HG03457 (cell line): ENCODE results near the gene GSDMA.

Experiments used
- ATAC-seq: cut with Tn5 transposase; IDR thresholded peaks from one replicate; pipeline ENCODE4 v1.9.1; 2021; ENCODE audit warnings: moderate number of reproducible peaks; ENCODE audit not compliant: unreplicated experiment

The GSDMA gene

DNA sequence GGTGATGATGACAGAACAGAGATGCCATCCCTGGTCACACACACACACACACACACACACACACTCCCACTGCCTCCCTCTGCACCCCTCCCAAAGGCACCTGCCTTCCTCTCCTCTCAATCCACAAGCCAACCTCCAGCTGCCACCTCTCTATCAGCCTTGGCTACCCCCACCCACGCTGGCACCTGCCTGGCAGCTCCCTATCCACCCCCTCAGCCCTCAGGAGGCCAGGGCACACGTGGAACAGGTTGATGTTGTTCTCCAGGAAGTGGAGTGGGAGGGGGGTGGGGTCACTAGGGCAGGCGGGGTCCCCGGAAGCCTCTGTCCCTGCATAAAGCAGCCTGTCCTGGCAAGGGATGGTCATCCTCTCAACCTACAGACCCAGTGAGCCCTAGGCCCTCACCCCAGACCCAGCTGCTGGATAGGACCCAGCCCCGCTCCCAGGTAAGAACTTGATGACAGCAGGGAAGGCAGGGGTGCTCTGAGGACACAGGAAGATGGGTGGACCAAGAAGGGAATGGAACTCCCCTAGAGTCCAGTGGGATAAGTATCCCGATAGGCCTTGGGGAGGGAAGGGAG, at the start of gene GSDMA:
TSS of gene GSDMA (plus strand) at position 363 of the 579 bp plus-strand sequence. CDS start 2,684 bp downstream, outside the sequence.
- ATAC-seq: no peak

GRCh38 chr17:39913989-39914388, 48.8 kb upstream of the GSDMA start:
- no peak for ATAC-seq

GRCh38 chr17:39915559-39915958, 47.2 kb upstream of the GSDMA start:
- no peak for ATAC-seq

GRCh38 chr17:39916918-39917317, 45.9 kb upstream of the GSDMA start:
- no peak for ATAC-seq

- no peak for ATAC-seq
Measured at GRCh38 chr17:39919087-39919683, 43.6 kb upstream of the GSDMA start.

- no peak for ATAC-seq
Measured at GRCh38 chr17:39920218-39921210, 42.3 kb upstream of the GSDMA start.

DNA sequence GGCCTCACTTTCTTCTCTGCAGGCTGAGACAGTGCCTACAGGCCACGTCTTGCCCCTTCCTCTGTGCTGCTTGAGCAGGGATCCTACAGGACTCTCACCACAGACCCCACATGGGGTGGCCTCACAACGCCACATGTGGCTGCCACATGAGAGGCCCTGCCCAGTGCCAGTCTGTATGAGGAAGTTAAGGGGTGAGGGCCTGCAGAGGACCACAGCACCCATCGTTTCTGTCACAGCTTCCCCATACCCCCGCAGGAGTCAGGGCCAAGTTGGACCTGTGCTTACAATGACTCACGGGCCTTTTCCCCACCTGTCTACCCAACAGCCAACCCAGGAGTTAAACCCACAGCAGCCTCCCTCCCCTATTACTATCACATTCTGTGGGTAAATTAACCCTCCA, 41.5 kb upstream of the GSDMA start:
- no peak for ATAC-seq

DNA sequence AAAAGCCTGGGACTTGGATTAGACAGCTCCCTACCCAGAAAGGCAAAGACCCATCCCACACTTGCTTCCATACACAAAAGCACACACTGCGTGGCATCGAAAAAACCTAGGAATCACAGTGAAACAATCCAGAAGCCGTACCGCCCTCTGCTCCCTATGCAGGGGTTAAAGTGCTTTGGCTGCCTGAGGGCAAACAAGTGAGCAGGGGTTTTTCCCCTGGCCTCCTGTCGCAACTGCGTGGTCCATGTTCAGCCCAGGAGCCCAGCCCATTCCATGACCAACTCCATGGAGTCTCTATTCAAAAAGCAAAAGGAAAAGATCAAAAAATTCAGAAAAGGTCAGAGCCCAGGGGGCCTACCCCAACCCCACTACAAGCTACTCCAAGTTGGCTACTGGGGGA, 40.8 kb upstream of the GSDMA start:
- ATAC-seq: no peak

- no peak for ATAC-seq
Measured at GRCh38 chr17:39923230-39923629, 39.6 kb upstream of the GSDMA start.

DNA sequence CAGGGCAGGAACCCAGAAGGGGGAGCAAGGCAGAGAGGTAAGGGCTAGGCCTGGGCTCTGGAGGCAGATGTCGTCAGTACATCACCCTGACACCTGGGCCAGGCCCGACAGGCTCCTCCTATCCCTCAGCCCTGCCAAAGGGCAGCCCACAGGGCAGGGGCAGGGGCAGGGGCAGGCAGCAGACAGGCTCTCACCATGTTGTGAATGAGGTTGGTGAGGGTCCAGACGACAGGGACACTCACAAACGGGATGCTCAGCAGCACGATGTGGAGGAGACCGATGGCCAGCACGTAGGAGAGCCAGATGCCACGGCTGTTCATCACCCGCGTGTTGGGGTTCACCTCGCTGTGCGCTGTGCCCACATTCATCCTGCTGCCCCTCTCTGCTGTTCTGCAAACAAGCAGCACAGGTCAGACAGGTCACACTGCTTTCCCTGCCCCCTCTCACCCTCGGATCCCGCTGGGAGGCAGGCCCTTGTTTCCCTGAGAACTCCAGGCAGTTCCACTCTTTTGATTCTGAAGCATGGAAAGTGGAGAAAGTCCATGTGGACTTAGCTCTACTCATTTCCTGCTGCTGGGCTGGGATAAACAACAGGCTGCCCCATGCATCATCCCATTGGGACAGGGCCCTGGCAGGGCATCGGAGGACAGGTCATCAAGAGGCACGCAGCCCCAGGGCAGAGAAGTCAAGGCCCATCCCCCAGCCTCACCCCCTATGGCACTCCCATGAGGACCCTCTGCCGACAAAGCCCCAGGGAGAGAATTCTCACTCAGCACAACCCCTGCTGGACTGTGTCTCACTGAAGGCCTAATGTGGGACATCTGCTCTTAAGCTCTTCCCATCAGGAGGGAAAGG, 38.7 kb upstream of the GSDMA start:
- ATAC-seq: no peak

- ATAC-seq: no peak
Measured at GRCh38 chr17:39924691-39925055, 38.1 kb upstream of the GSDMA start.

DNA sequence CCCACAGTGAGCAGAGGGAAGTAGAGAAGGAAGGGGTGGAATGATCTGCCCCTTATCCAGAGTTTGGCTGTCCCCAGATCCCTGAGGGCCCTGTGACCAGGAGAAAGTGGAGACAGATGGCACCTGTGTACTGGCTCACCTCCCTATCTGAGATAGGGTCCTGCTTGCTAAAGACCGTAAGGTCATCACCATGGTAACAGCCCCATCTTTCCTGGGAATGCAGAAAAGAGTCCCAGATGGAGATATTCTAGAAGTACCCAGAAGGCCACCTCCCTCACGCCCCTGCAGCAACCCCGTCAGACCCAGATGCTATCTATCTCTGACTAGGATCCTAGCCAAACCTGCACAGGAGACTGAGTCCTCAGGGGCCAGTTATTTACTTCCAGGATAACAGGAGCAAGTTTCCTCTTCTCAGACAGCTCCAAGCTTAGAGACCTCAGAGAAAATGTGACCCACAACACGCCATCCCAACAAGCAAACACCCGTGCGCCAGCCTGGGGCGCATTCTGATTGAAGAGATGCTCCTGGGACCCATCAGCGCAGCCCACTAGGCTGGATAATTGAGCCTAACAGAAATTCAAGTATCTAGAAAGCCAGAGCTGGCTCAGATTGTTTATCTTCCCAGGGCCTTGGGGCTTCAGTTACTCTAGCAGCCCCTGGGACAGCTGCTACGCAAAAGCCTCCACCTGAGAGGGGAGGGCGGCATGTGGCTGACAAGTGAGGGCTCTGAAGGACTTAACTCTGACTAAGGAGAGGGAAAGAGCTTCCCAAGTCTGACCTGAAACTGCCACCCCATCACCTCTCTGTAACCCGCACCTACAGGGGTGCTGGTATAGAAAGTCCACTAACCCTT, 37.3 kb upstream of the GSDMA start:
- ATAC-seq: no peak

- ATAC-seq: no peak
Measured at GRCh38 chr17:39926135-39926587, 36.6 kb upstream of the GSDMA start.

- no peak for ATAC-seq
Measured at GRCh38 chr17:39926588-39927100, 36.2 kb upstream of the GSDMA start.

GRCh38 chr17:39927101-39927928, 35.5 kb upstream of the GSDMA start, which contains the start of the genes LRRC3C and ORMDL3:
Gene LRRC3C, plus strand, starts transcription at chr17:39927732. Its CDS starts 13,792 bp downstream, at chr17:39941524.
Gene ORMDL3, minus strand, starts transcription at chr17:39927601. Its CDS starts 3,398 bp downstream, at chr17:39924203.
- ATAC-seq: no peak

GRCh38 chr17:39927929-39928857, 34.6 kb upstream of the GSDMA start:
- no peak for ATAC-seq

DNA sequence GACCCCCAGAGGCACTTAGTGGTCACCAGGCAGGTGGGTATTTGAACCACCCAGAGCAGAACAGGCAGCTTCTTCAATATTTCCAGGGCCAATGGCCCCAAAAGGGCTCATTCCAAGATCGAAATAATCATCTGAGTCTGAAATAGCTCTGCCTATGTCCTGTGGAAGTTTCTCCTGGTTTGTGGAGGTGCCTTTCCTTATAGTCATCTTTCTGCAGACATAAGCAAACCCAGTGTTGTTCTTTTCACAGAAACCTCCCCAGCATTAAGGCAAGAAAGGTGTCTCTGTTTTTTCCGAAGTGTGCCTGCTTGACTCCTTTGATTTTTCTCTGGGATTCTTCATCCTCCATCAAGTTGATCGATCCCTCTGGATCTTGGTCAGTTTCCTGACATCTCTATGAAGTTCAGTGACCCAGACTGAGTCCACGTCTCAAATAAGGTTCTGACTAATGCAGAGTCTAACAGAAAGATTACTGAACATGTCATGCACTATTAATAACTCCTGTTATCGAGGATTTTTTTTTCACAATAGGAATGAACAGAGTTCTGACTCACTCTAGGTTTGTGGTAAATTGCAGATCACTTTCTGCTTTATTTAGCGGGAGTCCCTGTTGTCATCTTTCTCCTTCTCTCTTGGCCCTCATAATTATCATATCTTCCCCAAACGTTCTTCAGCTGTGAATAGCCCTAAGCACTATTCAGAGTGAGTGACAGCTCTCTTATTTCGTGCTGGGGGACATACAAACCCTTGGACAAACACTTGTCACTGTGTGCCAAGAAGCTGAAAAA, 33.8 kb upstream of the GSDMA start:
- ATAC-seq: no peak
